K562 (cell line): ENCODE measurements around the gene METTL24. TPM values are rescaled to one million over a fixed set of nuclear protein-coding genes. Genes with fewer than 3 reads are reported as not detected.

Experiments used
- MGA ChIP-seq: fragments of 450-650 bp; IDR thresholded peaks from 2 replicates; pipeline ENCODE4 v1.6.1; 2016; ENCODE audit warnings: mild to moderate bottlenecking, moderate library complexity
- NONO ChIP-seq, 2 experiments: fragments of 200-400 bp in 1 of 2; fragments of 450-650 bp in 1 of 2; formaldehyde crosslinking in 1 of 2; IDR thresholded peaks; 2 replicates each; pipeline ENCODE4 v1.6.1; 2017; ENCODE audit warnings: low read depth in 2 of 2, mild to moderate bottlenecking in 2 of 2, moderate library complexity in 2 of 2, low read length in 1 of 2
- ZNF436 ChIP-seq: fragments of 250-450, 450-650 bp; sonication (Bioruptor Pico); formaldehyde crosslinking; IDR thresholded peaks from 2 replicates; pipeline ENCODE4 v1.7.0; 2020; ENCODE audit warnings: mild to moderate bottlenecking
- polyA plus RNA-seq, 8 experiments: library from polyadenylated mRNA; depleted of rRNA in 4 of 8; stranded (reverse) in 5 of 8; unstranded in 3 of 8; fragments of >200 nt; fragmentation: Nextera tagmentation in 2 of 8; fragmentation: Illumina TruSeq in 1 of 8; extraction: Ambion mirVana in 2 of 8; extraction: Trizol in 1 of 8; gene quantifications; 2 replicates each; pipeline versions ENCODE4 v1.2.1 to v1.2.3, GENCODE V29; 2011 to 2014; ENCODE audit warnings: inconsistent platforms in 1 of 8, missing spikeins in 1 of 8
- total RNA-seq, 7 experiments: library from RNA; depleted of rRNA in 6 of 7; stranded (reverse); fragments of >200 nt in 6 of 7; fragmentation: Illumina TruSeq in 2 of 7; extraction: Trizol in 2 of 7; gene quantifications; 2 replicates each; pipeline versions ENCODE4 v1.2.1 to v1.2.3, GENCODE V29; 2011 to 2021; ENCODE audit warnings: low replicate concordance in 1 of 7

Gene METTL24
- total and polyA plus RNA-seq, 9 of the 15 experiments (the other 6 are each of a cell fraction or from before 2014, with no cell fraction given), result not detected

GRCh38 chr6:110340392-110340965 is 17.7 kb downstream of the METTL24 start (continued):
- no peak for TF ChIP-seq MGA
- no peak for TF ChIP-seq NONO (IDR thresholded peaks at IDR 0.05; ENCODE audit: low read depth in 2 of 2, low read length in 1 of 2)
- TF ChIP-seq ZNF436 (CRISPR knock-in tag), result no peak
